Parathyroid adenoma (tissue), 2 donors: ENCODE results near the gene MCRIP1.

Source experiments
- H2AFZ ChIP-seq: fragments of 300-600 bp; sonication (generic); one replicate; pipeline ENCODE4 v1.7.0; 2017; ENCODE audit warnings: antibody characterized with exemption, mild to moderate bottlenecking
- H3K27ac ChIP-seq: fragments of 300-600 bp; sonication (generic); one replicate; pipeline ENCODE4 v1.7.0; 2017
- H3K27me3 ChIP-seq: fragments of 300-600 bp; sonication (generic); one replicate; pipeline ENCODE4 v1.7.0; 2017; ENCODE audit warnings: low read length; ENCODE audit not compliant: control insufficient read depth, insufficient read depth
- H3K36me3 ChIP-seq: fragments of 300-600 bp; sonication (generic); one replicate; pipeline ENCODE4 v1.7.0; 2017; ENCODE audit warnings: low read length; ENCODE audit not compliant: control insufficient read depth, insufficient read depth
- H3K4me1 ChIP-seq: fragments of 300-600 bp; sonication (generic); one replicate; pipeline ENCODE4 v1.7.0; 2017; ENCODE audit warnings: control low read depth
- H3K4me2 ChIP-seq: fragments of 300-600 bp; sonication (generic); one replicate; pipeline ENCODE4 v1.7.0; 2017; ENCODE audit warnings: low read length
- H3K4me3 ChIP-seq: fragments of 300-600 bp; sonication (generic); one replicate; pipeline ENCODE4 v1.7.0; 2017; ENCODE audit warnings: low read depth, low read length
- H3K79me2 ChIP-seq: fragments of 300-600 bp; sonication (generic); one replicate; pipeline ENCODE4 v1.7.0; 2017; ENCODE audit warnings: control low read depth
- H3K9ac ChIP-seq: fragments of 300-600 bp; sonication (generic); one replicate; pipeline ENCODE4 v1.7.0; 2017; ENCODE audit warnings: mild to moderate bottlenecking
- H3K9me3 ChIP-seq: fragments of 300-600 bp; sonication (generic); one replicate; pipeline ENCODE4 v1.7.0; 2017; ENCODE audit warnings: low read length; ENCODE audit not compliant: control insufficient read depth
- CTCF ChIP-seq: fragments of 300-600 bp; sonication (generic); IDR thresholded peaks from one replicate; pipeline ENCODE4 v1.7.0; 2017; ENCODE audit warnings: antibody characterized with exemption, mild to moderate bottlenecking
- donor health status: primary hyperparathyroidism.

Gene MCRIP1

DNA sequence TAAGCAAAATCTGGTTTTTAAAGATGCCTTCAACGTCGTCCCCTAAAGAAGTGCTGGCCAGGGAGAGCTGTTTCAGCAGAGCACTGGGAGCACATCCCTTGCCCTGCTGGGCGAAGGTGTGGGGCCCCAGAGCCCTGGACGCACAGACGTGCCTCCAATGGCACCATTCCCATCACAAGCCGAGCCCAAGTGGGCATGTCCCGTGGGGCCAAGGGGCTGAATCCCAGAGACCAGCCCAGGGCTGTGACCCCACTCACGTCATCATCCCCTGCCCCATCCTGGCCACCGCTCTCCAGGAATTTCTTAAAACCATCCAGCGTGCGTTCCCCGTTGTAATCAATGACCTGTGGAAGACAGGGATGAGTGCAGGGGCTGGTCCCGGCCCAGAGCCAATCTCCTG is 11.8 kb upstream of the MCRIP1 start:
- no peaks in the 10 kb centered on the region for H3K79me2 ChIP-seq
- no peak for TF ChIP-seq CTCF
- no peaks in the 10 kb centered on the region for H3K9me3 ChIP-seq
- no peak overlapping the region for H3K4me2 ChIP-seq
- no peak overlapping the region for H2AFZ ChIP-seq
- no peak overlapping the region for H3K9ac ChIP-seq
- H3K4me3 ChIP-seq, result no peak overlapping the region
- H3K4me1 ChIP-seq, result peaks cover 7% of the 10 kb centered on the region
- no peak overlapping the region for H3K27ac ChIP-seq
- no peaks in the 10 kb centered on the region for H3K36me3 ChIP-seq
- H3K27me3 ChIP-seq, result no peaks in the 10 kb centered on the region

GRCh38 chr17:81844327-81844851 is 11.3 kb upstream of the MCRIP1 start:
- Histone ChIP-seq H3K9ac (no peak overlapping the region), H3K36me3 (no peaks in the 10 kb centered on the region), H3K4me2 (no peak overlapping the region), H3K27ac (no peak overlapping the region), H3K4me3 (no peak overlapping the region), H3K9me3 (no peaks in the 10 kb centered on the region), H3K79me2 (no peaks in the 10 kb centered on the region), H2AFZ (no peak overlapping the region), H3K27me3 (no peaks in the 10 kb centered on the region), H3K4me1 (peaks cover 7% of the 10 kb centered on the region)
- no peak for TF ChIP-seq CTCF

- TF ChIP-seq CTCF, result no peak
- Histone ChIP-seq H3K4me2 (no peak overlapping the region), H3K9me3 (no peaks in the 10 kb centered on the region), H3K4me3 (no peak overlapping the region), H2AFZ (no peak overlapping the region), H3K9ac (no peak overlapping the region), H3K27ac (no peak overlapping the region), H3K27me3 (no peaks in the 10 kb centered on the region), H3K4me1 (peaks cover 7% of the 10 kb centered on the region), H3K36me3 (no peaks in the 10 kb centered on the region), H3K79me2 (no peaks in the 10 kb centered on the region)
These were observed 10.7 kb upstream of the MCRIP1 start for GRCh38 chr17:81843713-81844326.

DNA sequence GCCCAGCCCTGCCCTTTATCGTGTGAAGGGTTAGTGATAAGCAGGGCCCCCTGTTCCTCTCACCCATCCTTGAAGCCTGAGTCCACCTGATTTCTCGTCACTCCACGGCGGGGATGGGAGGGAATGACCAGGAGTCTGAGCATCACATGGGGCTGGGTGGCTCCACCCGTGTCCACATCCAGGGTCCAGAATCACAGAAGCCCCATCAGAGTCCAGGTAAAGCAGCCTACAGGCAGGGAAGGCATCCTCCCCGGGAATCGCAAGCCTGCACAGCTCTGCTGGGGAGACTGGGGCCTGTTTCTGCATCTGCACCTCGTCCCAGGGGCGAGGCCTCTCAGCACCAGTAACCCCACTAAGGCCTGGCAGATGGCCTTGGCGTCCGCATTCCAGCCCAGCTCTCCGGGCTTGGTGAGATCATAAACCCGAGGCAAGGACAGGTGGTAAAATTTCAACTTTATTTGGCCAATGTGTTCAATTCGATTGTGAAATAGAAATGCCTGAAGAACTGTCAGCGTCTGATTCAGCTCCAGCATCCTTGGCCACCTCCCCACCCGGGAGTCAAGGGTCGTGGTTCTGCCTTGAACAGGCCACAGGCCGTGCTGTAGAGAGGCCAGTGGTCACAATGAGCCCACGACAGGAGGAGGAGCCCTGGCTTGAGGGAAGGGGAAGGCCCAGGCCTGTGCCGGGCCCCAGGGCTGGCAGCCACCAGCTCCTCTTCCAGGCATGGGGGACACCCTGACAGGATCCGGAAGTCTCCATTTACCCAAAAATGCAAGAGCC is 9.8 kb upstream of the MCRIP1 start:
- no peak overlapping the region for H3K9ac ChIP-seq
- H3K27ac ChIP-seq, result no peak overlapping the region
- no peaks in the 10 kb centered on the region for H3K9me3 ChIP-seq
- TF ChIP-seq CTCF, result no peak
- no peak overlapping the region for H2AFZ ChIP-seq
- H3K27me3 ChIP-seq, result no peaks in the 10 kb centered on the region
- no peaks in the 10 kb centered on the region for H3K36me3 ChIP-seq
- no peak overlapping the region for H3K4me2 ChIP-seq
- H3K4me3 ChIP-seq, result no peak overlapping the region
- H3K79me2 ChIP-seq, result no peaks in the 10 kb centered on the region
- H3K4me1 ChIP-seq, result peaks cover 7% of the 10 kb centered on the region
